K562 (cell line): ENCODE measurements around the gene ZNF646. TPM values are rescaled to one million over a fixed set of nuclear protein-coding genes. Genes with fewer than 3 reads are reported as not detected.

ENCODE experiments used
- BDP1 ChIP-seq: IDR thresholded peaks from 3 replicates; pipeline ENCODE4 v1.6.1; 2011; ENCODE audit not compliant: insufficient read length, insufficient read depth
- ETV5 ChIP-seq: sonication (generic); formaldehyde crosslinking; IDR thresholded peaks from 2 replicates; pipeline ENCODE4 v1.4.0; 2020; ENCODE audit warnings: low read depth, mild to moderate bottlenecking, missing genetic modification reagents
- HMGN3 ChIP-seq: IDR thresholded peaks from 2 replicates; pipeline ENCODE4 v1.6.1; 2011; ENCODE audit warnings: borderline replicate concordance, low read depth, mild to moderate bottlenecking, mixed read lengths, low read length; ENCODE audit not compliant: insufficient read length; ENCODE audit errors: extremely low read depth
- POLR2AphosphoS2 ChIP-seq: IDR thresholded peaks from 2 replicates; pipeline ENCODE4 v1.6.1; 2012; ENCODE audit warnings: low read length, improper control_type of control experiment
- RFX5 ChIP-seq: IDR thresholded peaks from 2 replicates; pipeline ENCODE4 v1.6.1; 2011; ENCODE audit warnings: low read depth, mild to moderate bottlenecking, improper control_type of control experiment, low read length
- SMAD4 ChIP-seq: fragments of 250-450 bp; sonication (Bioruptor Pico); conservative IDR thresholded peaks from 2 replicates; pipeline ENCODE4 v1.8.0; 2021; ENCODE audit warnings: inconsistent platforms, mild to moderate bottlenecking, moderate library complexity
- SP1 ChIP-seq: sonication (generic); formaldehyde crosslinking; IDR thresholded peaks from 2 replicates; pipeline ENCODE4 v1.8.1; 2022; ENCODE audit warnings: mild to moderate bottlenecking, missing genetic modification reagents
- STAG1 ChIP-seq: sonication (generic); formaldehyde crosslinking; IDR thresholded peaks from 2 replicates; pipeline ENCODE4 v1.5.0; 2020; ENCODE audit warnings: missing genetic modification reagents, borderline replicate concordance
- ZFP1 ChIP-seq: fragments of 450-650 bp; formaldehyde crosslinking; IDR thresholded peaks from 2 replicates; pipeline ENCODE4 v1.4.0; 2020; ENCODE audit warnings: mild to moderate bottlenecking, mixed read lengths
- ZNF134 ChIP-seq: fragments of 250-450 bp; sonication (Bioruptor Pico); conservative IDR thresholded peaks from 2 replicates; pipeline ENCODE4 v1.4.0; 2020
- ZNF217 ChIP-seq: sonication (generic); formaldehyde crosslinking; IDR thresholded peaks from 2 replicates; pipeline ENCODE4 v1.8.0; 2022; ENCODE audit warnings: mild to moderate bottlenecking, missing genetic modification reagents
- ZNF431 ChIP-seq: sonication (generic); formaldehyde crosslinking; IDR thresholded peaks from 2 replicates; pipeline ENCODE4 v1.8.0; 2022; ENCODE audit warnings: mild to moderate bottlenecking, missing genetic modification reagents
- ZNF696 ChIP-seq: fragments of 250-450 bp; sonication (Bioruptor Pico); conservative IDR thresholded peaks from 2 replicates; pipeline ENCODE4 v1.4.0; 2020; ENCODE audit warnings: mild to moderate bottlenecking, moderate library complexity
- ZNF75A ChIP-seq: fragments of 450-650 bp; formaldehyde crosslinking; IDR thresholded peaks from 2 replicates; pipeline ENCODE4 v1.4.0; 2020; ENCODE audit warnings: mild to moderate bottlenecking
- polyA plus RNA-seq, 8 experiments: library from polyadenylated mRNA; depleted of rRNA in 4 of 8; stranded (reverse) in 5 of 8; unstranded in 3 of 8; fragments of >200 nt; fragmentation: Nextera tagmentation in 2 of 8; fragmentation: Illumina TruSeq in 1 of 8; extraction: Ambion mirVana in 2 of 8; extraction: Trizol in 1 of 8; gene quantifications; 2 replicates each; pipeline versions ENCODE4 v1.2.1 to v1.2.3, GENCODE V29; 2011 to 2014; ENCODE audit warnings: inconsistent platforms in 1 of 8, missing spikeins in 1 of 8
- total RNA-seq, 7 experiments: library from RNA; depleted of rRNA in 6 of 7; stranded (reverse); fragments of >200 nt in 6 of 7; fragmentation: Illumina TruSeq in 2 of 7; extraction: Trizol in 2 of 7; gene quantifications; 2 replicates each; pipeline versions ENCODE4 v1.2.1 to v1.2.3, GENCODE V29; 2011 to 2021; ENCODE audit warnings: low replicate concordance in 1 of 7
- TF ChIP-seq, protein P1 (sequence below): fragments of 450-650 bp; conservative IDR thresholded peaks from 2 replicates; pipeline ENCODE4 v1.6.1; 2016; ENCODE audit warnings: missing genetic modification characterization, low read depth, mild to moderate bottlenecking, missing compliant biosample characterization, moderate library complexity
- TF ChIP-seq, protein P2 (sequence below): fragments of 450-650 bp; IDR thresholded peaks from 2 replicates; pipeline ENCODE4 v1.6.1; 2016
- TF ChIP-seq, protein P3 (sequence below), 2 experiments: fragments of 450-650 bp in 1 of 2; IDR thresholded peaks; 2 replicates each; pipeline ENCODE4 v1.6.1; 2011 to 2017; ENCODE audit warnings: low read depth in 2 of 2, antibody characterized with exemption in 1 of 2, borderline replicate concordance in 1 of 2, low read length in 1 of 2, mild to moderate bottlenecking in 1 of 2, mixed read lengths in 1 of 2; ENCODE audit not compliant: control insufficient read depth in 1 of 2
- TF ChIP-seq, protein P4 (sequence below): fragments of 250-450 bp; sonication (Bioruptor Pico); IDR thresholded peaks from 2 replicates; pipeline ENCODE4 v1.9.0; 2021; ENCODE audit warnings: mild to moderate bottlenecking
- TF ChIP-seq, protein P5 (sequence below): sonication (generic); formaldehyde crosslinking; IDR thresholded peaks from 2 replicates; pipeline ENCODE4 v1.4.0; 2020; ENCODE audit warnings: mild to moderate bottlenecking, missing genetic modification reagents

ZNF646 gene
- total and polyA plus RNA-seq, 9 of the 15 experiments (the other 6 are each of a cell fraction or from before 2014, with no cell fraction given), result 0.08 to 20.6 (median 8.0) TPM

DNA sequence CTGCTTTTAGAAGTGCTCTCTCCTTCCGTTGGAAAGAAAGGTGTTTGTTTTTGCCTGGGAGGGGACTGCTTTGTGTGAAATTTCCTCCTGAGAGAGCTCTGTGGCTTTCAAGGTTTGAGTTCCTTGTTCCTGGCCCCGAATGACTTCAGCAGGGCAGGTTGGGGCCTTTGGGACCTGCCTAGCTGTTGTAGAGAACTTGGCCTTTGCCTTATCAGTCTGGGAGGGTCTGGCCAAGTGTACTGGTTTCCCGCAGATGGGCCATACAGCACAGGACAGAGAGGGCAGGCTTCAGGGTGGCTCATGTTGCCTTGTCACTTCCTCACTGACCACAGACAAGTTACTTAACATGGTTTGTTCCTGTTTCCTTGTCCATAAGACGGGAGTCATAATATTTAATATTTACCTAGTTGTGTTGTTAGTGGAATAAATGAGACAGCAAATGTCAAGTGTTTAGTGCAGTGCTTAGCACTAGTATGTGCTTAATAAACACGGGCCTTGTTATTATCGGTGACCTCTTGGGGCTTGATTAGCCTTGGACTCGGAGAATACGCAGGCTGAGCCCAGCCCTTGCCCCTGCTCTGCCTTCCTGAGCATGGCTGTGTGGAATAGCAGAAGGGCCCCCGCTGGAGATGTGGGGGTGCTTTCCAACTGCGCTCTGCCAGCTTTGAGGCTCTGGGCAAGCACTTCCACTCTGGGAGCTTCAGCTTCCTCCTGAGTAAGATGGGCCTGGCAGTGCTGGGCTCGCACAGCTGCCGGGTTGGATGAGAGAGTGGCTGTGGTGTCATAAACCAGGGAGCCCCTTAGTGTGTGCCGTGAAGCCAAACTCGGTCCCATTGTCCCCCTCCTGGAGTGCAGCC lies 54.7 kb downstream of the ZNF646 start (continued):
- TF ChIP-seq, protein P1, sequence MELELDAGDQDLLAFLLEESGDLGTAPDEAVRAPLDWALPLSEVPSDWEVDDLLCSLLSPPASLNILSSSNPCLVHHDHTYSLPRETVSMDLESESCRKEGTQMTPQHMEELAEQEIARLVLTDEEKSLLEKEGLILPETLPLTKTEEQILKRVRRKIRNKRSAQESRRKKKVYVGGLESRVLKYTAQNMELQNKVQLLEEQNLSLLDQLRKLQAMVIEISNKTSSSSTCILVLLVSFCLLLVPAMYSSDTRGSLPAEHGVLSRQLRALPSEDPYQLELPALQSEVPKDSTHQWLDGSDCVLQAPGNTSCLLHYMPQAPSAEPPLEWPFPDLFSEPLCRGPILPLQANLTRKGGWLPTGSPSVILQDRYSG (tag), result no peak
- TF ChIP-seq STAG1 (CRISPR knock-in tag) (no peak), RFX5 (no peak), ZNF75A (CRISPR knock-in tag) (no peak), BDP1 (no peak), ZFP1 (CRISPR knock-in tag) (no peak), ZNF217 (CRISPR knock-in tag) (no peak), ETV5 (CRISPR knock-in tag) (peak; percentile 87), POLR2AphosphoS2 (no peak), SMAD4 (CRISPR knock-in tag) (peak; percentile 80), ZNF431 (CRISPR knock-in tag) (no peak), ZNF134 (CRISPR knock-in tag) (no peak), SP1 (CRISPR knock-in tag) (peak; percentile 45; the same call in 1 of the 2 replicates), HMGN3 (no peak), ZNF696 (no peak)
- TF ChIP-seq, protein P2, sequence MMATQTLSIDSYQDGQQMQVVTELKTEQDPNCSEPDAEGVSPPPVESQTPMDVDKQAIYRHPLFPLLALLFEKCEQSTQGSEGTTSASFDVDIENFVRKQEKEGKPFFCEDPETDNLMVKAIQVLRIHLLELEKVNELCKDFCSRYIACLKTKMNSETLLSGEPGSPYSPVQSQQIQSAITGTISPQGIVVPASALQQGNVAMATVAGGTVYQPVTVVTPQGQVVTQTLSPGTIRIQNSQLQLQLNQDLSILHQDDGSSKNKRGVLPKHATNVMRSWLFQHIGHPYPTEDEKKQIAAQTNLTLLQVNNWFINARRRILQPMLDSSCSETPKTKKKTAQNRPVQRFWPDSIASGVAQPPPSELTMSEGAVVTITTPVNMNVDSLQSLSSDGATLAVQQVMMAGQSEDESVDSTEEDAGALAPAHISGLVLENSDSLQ, result 0 out of 2 replicates have a peak, but pooled peaks have one; percentile 16
- TF ChIP-seq, protein P3, sequence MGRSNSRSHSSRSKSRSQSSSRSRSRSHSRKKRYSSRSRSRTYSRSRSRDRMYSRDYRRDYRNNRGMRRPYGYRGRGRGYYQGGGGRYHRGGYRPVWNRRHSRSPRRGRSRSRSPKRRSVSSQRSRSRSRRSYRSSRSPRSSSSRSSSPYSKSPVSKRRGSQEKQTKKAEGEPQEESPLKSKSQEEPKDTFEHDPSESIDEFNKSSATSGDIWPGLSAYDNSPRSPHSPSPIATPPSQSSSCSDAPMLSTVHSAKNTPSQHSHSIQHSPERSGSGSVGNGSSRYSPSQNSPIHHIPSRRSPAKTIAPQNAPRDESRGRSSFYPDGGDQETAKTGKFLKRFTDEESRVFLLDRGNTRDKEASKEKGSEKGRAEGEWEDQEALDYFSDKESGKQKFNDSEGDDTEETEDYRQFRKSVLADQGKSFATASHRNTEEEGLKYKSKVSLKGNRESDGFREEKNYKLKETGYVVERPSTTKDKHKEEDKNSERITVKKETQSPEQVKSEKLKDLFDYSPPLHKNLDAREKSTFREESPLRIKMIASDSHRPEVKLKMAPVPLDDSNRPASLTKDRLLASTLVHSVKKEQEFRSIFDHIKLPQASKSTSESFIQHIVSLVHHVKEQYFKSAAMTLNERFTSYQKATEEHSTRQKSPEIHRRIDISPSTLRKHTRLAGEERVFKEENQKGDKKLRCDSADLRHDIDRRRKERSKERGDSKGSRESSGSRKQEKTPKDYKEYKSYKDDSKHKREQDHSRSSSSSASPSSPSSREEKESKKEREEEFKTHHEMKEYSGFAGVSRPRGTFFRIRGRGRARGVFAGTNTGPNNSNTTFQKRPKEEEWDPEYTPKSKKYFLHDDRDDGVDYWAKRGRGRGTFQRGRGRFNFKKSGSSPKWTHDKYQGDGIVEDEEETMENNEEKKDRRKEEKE (IDR thresholded peaks at IDR 0.05; ENCODE audit: borderline replicate concordance in 1 of 2, control insufficient read depth in 1 of 2, low read depth in 2 of 2, low read length in 1 of 2), result no peak
- TF ChIP-seq, protein P4, sequence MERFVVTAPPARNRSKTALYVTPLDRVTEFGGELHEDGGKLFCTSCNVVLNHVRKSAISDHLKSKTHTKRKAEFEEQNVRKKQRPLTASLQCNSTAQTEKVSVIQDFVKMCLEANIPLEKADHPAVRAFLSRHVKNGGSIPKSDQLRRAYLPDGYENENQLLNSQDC, result no peak
- TF ChIP-seq, protein P5, sequence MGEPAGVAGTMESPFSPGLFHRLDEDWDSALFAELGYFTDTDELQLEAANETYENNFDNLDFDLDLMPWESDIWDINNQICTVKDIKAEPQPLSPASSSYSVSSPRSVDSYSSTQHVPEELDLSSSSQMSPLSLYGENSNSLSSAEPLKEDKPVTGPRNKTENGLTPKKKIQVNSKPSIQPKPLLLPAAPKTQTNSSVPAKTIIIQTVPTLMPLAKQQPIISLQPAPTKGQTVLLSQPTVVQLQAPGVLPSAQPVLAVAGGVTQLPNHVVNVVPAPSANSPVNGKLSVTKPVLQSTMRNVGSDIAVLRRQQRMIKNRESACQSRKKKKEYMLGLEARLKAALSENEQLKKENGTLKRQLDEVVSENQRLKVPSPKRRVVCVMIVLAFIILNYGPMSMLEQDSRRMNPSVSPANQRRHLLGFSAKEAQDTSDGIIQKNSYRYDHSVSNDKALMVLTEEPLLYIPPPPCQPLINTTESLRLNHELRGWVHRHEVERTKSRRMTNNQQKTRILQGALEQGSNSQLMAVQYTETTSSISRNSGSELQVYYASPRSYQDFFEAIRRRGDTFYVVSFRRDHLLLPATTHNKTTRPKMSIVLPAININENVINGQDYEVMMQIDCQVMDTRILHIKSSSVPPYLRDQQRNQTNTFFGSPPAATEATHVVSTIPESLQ, result no peak
